Spleen (tissue), 13 donors: ENCODE measurements around the gene C6orf58. TPM values are rescaled to one million over a fixed set of nuclear protein-coding genes. Genes with fewer than 3 reads are reported as not detected.

Experiments used
- DNase-seq: peaks from one replicate; pipeline ENCODE4 v3.0.0-alpha.2; 2020
- H3K27ac ChIP-seq, 8 donors: fragments of 200-600 bp; sonication (generic) in 7 of 8; 1 replicate in 4 of 8; 2 replicates in 4 of 8; pipeline versions ENCODE4 v1.5.0 to v1.8.0; 2016 to 2021; ENCODE audit warnings: inconsistent platforms in 4 of 8, mild to moderate bottlenecking in 4 of 8, moderate library complexity in 1 of 8
- H3K27me3 ChIP-seq, 7 donors: fragments of 200-600 bp; sonication (generic) in 6 of 7; replicated peaks in 1 of 7; 1 replicate in 4 of 7; 2 replicates in 3 of 7; pipeline versions ENCODE4 v1.5.0 to v1.8.0; 2016 to 2021; ENCODE audit warnings: inconsistent platforms in 3 of 7, mild to moderate bottlenecking in 1 of 7
- H3K36me3 ChIP-seq, 6 donors: fragments of 200-600 bp; sonication (generic) in 5 of 6; 1 replicate in 4 of 6; 2 replicates in 2 of 6; pipeline versions ENCODE4 v1.5.0 to v1.8.0; 2016 to 2021; ENCODE audit warnings: inconsistent platforms in 2 of 6
- H3K4me1 ChIP-seq, 6 donors: fragments of 200-600 bp; sonication (generic) in 5 of 6; 1 replicate in 3 of 6; 2 replicates in 3 of 6; pipeline versions ENCODE4 v1.5.0 to v1.8.0; 2016 to 2021; ENCODE audit warnings: inconsistent platforms in 3 of 6
- H3K4me3 ChIP-seq, 8 donors: fragments of 200-600 bp; sonication (generic) in 7 of 8; 1 replicate in 4 of 8; 2 replicates in 4 of 8; pipeline versions ENCODE4 v1.5.0 to v1.8.0; 2016 to 2021; ENCODE audit warnings: inconsistent platforms in 4 of 8, mild to moderate bottlenecking in 4 of 8, moderate library complexity in 2 of 8
- H3K9me3 ChIP-seq, 8 donors: fragments of 200-600 bp; sonication (generic) in 7 of 8; 1 replicate in 4 of 8; 2 replicates in 4 of 8; pipeline versions ENCODE4 v1.5.0 to v1.8.0; 2016 to 2021; ENCODE audit warnings: inconsistent platforms in 4 of 8
- CTCF ChIP-seq, 11 experiments: fragments of 200-600 bp in 7 of 11; fragments of 450-650 bp in 4 of 11; sonication (generic) in 4 of 11; IDR thresholded peaks in 8 of 11; conservative IDR thresholded peaks in 3 of 11; 1 replicate in 7 of 11; 2 replicates in 4 of 11; pipeline versions ENCODE4 v1.4.0 to v1.8.0; 2016 to 2021; ENCODE audit warnings: antibody characterized with exemption in 11 of 11, inconsistent platforms in 4 of 11, mild to moderate bottlenecking in 1 of 11
- POLR2A ChIP-seq, 3 donors: fragments of 450-650 bp; IDR thresholded peaks; one replicate each; pipeline ENCODE4 v1.5.1; 2017; ENCODE audit warnings: antibody characterized with exemption in 3 of 3, mild to moderate bottlenecking in 1 of 3
- POLR2AphosphoS5 ChIP-seq, 3 donors: sonication (generic); formaldehyde crosslinking; IDR thresholded peaks; one replicate each; pipeline ENCODE4 v1.5.1; 2017; ENCODE audit warnings: antibody characterized with exemption in 3 of 3
- WGBS, 5 donors: extraction: QIAGEN DNeasy Blood & Tissue Kit in 3 of 5; methylation state at CpG; one replicate each; pipeline versions ENCODE4 v1.1.5 to v1.1.7; 2013 to 2018; 5-methylcytosine and 5-hydroxymethylcytosine counted together
- intact Hi-C: fragments of 100-400 bp; cut with DNase I; formaldehyde crosslinking; loops from one replicate; pipeline ENCODE4 v1.15.0; 2023; ENCODE audit warnings: low total_unique reads
- long read RNA-seq, 2 donors: transcript quantifications; one replicate each; lab custom pipeline, GENCODE V29; 2026
- polyA plus RNA-seq, 3 donors: library from polyadenylated mRNA; stranded (reverse); fragments of 200-250 nt; gene quantifications; one replicate each; pipeline ENCODE4 v1.2.1, GENCODE V29; 2013
- total RNA-seq, 7 donors: library from RNA; depleted of rRNA in 3 of 7; stranded (reverse); fragments of >200 nt in 3 of 7; fragmentation: NEBNext Ultra II Directional in 4 of 7; extraction: Animal tissue kit (Norgen Biotek cat#: 25700) in 4 of 7; gene quantifications; one replicate each; pipeline versions ENCODE4 v1.1.0 to v1.2.1, GENCODE V29; 2016 to 2021
- donor health status: healthy with polysubstance abuse.
- donor health status: DM: no; HTN: no; CAD: no; lungs with moderate emphysema.
- donor health status: DM: no; HTN: no; CAD: no.
- donor health status: Bipolar disorder and iron deficiency.
- donor health status: healthy.
- donor health status: DM: no; HTN: no; CAD: no.
- donor health status: DM: yes; HTN: yes; CAD: no.

C6orf58 gene
- total RNA-seq, result not detected
- polyA plus RNA-seq, result under 1 TPM in 1 of 3 donors, not detected in 2; 0.11 TPM
- long read RNA-seq, donor 1, result 0 reads
- long read RNA-seq, donor 2, result 0 reads

- Histone ChIP-seq H3K27ac (no peak within 1 kb of the TSS), H3K27me3 (no peaks in the 10 kb centered on the region), H3K4me3 (no peak within 1 kb of the TSS), H3K36me3 (no peaks in the 10 kb centered on the region), H3K4me1 (no peaks in the 10 kb centered on the region), H3K9me3 (no peaks in the 10 kb centered on the region)
- 40 to 49% (median 45%) methylated on average over 3 of the region's 3 CpGs for WGBS, 5 donors
- DNase-seq, result no peak
- intact Hi-C loops, result no loop called here
- TF ChIP-seq POLR2AphosphoS5 (IDR thresholded peaks at IDR 0.05), result no peak
- TF ChIP-seq CTCF (IDR thresholded peaks at IDR 0.05 in 8 of 11, conservative IDR thresholded peaks at IDR 0.05 in 3 of 11), result no peak
- no peak for TF ChIP-seq POLR2A (IDR thresholded peaks at IDR 0.05)
Measured at GRCh38 chr6:127576874-127577273, at the start of gene C6orf58. Gene C6orf58 (plus strand): TSS chr6:127577174. CDS start chr6:127577186, 12 bp downstream.

GRCh38 chr6:127533011-127533410, 44.0 kb upstream of the C6orf58 start:
- WGBS, 5 donors, result 88 to 97% (median 91%) methylated on average over 1 of the region's 1 CpG
- no peaks in the 10 kb centered on the region for H3K4me1 ChIP-seq
- no peak overlapping the region for H3K4me3 ChIP-seq
- TF ChIP-seq POLR2A (IDR thresholded peaks at IDR 0.05), result no peak
- TF ChIP-seq POLR2AphosphoS5 (IDR thresholded peaks at IDR 0.05), result no peak
- no peak for TF ChIP-seq CTCF (IDR thresholded peaks at IDR 0.05 in 8 of 11, conservative IDR thresholded peaks at IDR 0.05 in 3 of 11)
- H3K27ac ChIP-seq, result no peak overlapping the region
- peaks cover 0 to 4% (median 0%) of the 10 kb centered on the region in 7 donors for H3K27me3 ChIP-seq
- H3K36me3 ChIP-seq, result no peaks in the 10 kb centered on the region
- intact Hi-C loops, result loop anchor here (10.0 kb wide), 1 partner anchor 218 kb away; no protein-coding TSS in a partner anchor
- no peak for DNase-seq
- no peaks in the 10 kb centered on the region for H3K9me3 ChIP-seq

- Histone ChIP-seq H3K4me1 (no peaks in the 10 kb centered on the region), H3K9me3 (no peaks in the 10 kb centered on the region), H3K36me3 (no peaks in the 10 kb centered on the region), H3K27me3 (peaks cover 0 to 8% (median 0%) of the 10 kb centered on the region in 7 donors), H3K4me3 (no peak overlapping the region), H3K27ac (no peak overlapping the region)
- intact Hi-C loops, result loop anchor here (10.0 kb wide), 1 partner anchor 219 kb away; no protein-coding TSS in a partner anchor
- no peak for TF ChIP-seq POLR2A (IDR thresholded peaks at IDR 0.05)
- TF ChIP-seq CTCF (IDR thresholded peaks at IDR 0.05 in 8 of 11, conservative IDR thresholded peaks at IDR 0.05 in 3 of 11), result no peak
- WGBS, 5 donors, result 23 to 47% (median 31%) methylated on average over 3 of the region's 3 CpGs
- no peak for DNase-seq
Measured at GRCh38 chr6:127533736-127534135, 43.2 kb upstream of the C6orf58 start.

GRCh38 chr6:127538750-127539264, 38.2 kb upstream of the C6orf58 start:
- 59 to 67% (median 62%) methylated on average over 2 of the region's 2 CpGs for whole genome bisulfite sequencing, 5 donors
- H3K9me3 ChIP-seq, result no peaks in the 10 kb centered on the region
- no peak overlapping the region for H3K27ac ChIP-seq
- H3K4me3 ChIP-seq, result no peak overlapping the region
- TF ChIP-seq POLR2AphosphoS5 (IDR thresholded peaks at IDR 0.05) (no peak), CTCF (IDR thresholded peaks at IDR 0.05 in 8 of 11, conservative IDR thresholded peaks at IDR 0.05 in 3 of 11) (no peak), POLR2A (IDR thresholded peaks at IDR 0.05) (no peak)
- no peaks in the 10 kb centered on the region for H3K36me3 ChIP-seq
- intact Hi-C loops, result loop anchor here (10.0 kb wide), 1 partner anchor 224 kb away; no protein-coding TSS in a partner anchor
- no peak for DNase-seq
- no peaks in the 10 kb centered on the region for H3K4me1 ChIP-seq
- peaks cover 0 to 4% (median 0%) of the 10 kb centered on the region in 7 donors for H3K27me3 ChIP-seq
